PC-3 (cell line): ENCODE measurements around the gene D2HGDH.

Experiments
- EZH2 ChIP-seq: fragments of 300-600 bp; sonication (generic); IDR thresholded peaks from one replicate; pipeline ENCODE4 v1.6.1; 2017; ENCODE audit warnings: antibody characterized with exemption, mild to moderate bottlenecking, low read length; ENCODE audit not compliant: unreplicated experiment
- EZH2phosphoT487 ChIP-seq: fragments of 300-600 bp; sonication (generic); IDR thresholded peaks from 2 replicates; pipeline ENCODE4 v1.6.1; 2018; ENCODE audit warnings: mild to moderate bottlenecking, antibody characterized with exemption, low read length, borderline replicate concordance
- TF ChIP-seq, protein P1 (sequence below): fragments of 300-600 bp; sonication (generic); conservative IDR thresholded peaks from 2 replicates; pipeline ENCODE4 v1.5.1; 2017; ENCODE audit warnings: antibody characterized with exemption, low read depth, mild to moderate bottlenecking, low read length

- TF ChIP-seq, protein P1, sequence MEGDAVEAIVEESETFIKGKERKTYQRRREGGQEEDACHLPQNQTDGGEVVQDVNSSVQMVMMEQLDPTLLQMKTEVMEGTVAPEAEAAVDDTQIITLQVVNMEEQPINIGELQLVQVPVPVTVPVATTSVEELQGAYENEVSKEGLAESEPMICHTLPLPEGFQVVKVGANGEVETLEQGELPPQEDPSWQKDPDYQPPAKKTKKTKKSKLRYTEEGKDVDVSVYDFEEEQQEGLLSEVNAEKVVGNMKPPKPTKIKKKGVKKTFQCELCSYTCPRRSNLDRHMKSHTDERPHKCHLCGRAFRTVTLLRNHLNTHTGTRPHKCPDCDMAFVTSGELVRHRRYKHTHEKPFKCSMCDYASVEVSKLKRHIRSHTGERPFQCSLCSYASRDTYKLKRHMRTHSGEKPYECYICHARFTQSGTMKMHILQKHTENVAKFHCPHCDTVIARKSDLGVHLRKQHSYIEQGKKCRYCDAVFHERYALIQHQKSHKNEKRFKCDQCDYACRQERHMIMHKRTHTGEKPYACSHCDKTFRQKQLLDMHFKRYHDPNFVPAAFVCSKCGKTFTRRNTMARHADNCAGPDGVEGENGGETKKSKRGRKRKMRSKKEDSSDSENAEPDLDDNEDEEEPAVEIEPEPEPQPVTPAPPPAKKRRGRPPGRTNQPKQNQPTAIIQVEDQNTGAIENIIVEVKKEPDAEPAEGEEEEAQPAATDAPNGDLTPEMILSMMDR: no peak
- TF ChIP-seq EZH2phosphoT487 (no peak), EZH2 (no peak)
Observed at GRCh38 chr2:241794250-241794823, 59.9 kb downstream of the D2HGDH start.
